NK-92 treated with Interleukin-12 subunit alpha and Interleukin-12 subunit beta, amount 100 ng/mL, for 24 hours (cell line): ENCODE results near the gene FBLIM1.
"Not testable (repeated sequence)": the region's sequence is repeated elsewhere in the genome, so short reads cannot be mapped to it uniquely, and the experiment has no call there.

Experiments
- DNase-seq: peaks from one replicate; lab custom pipeline; 2025; lab: John Stamatoyannopoulos, UW

Gene FBLIM1

GRCh38 chr1:15767941-15768340 is 9.3 kb downstream of the FBLIM1 start:
- DNase-seq: no peak

- no peak for DNase-seq
Measured at GRCh38 chr1:15768388-15768787, 9.8 kb downstream of the FBLIM1 start.

- no peak for DNase-seq
Measured at GRCh38 chr1:15770313-15770962, 11.8 kb downstream of the FBLIM1 start.

DNA sequence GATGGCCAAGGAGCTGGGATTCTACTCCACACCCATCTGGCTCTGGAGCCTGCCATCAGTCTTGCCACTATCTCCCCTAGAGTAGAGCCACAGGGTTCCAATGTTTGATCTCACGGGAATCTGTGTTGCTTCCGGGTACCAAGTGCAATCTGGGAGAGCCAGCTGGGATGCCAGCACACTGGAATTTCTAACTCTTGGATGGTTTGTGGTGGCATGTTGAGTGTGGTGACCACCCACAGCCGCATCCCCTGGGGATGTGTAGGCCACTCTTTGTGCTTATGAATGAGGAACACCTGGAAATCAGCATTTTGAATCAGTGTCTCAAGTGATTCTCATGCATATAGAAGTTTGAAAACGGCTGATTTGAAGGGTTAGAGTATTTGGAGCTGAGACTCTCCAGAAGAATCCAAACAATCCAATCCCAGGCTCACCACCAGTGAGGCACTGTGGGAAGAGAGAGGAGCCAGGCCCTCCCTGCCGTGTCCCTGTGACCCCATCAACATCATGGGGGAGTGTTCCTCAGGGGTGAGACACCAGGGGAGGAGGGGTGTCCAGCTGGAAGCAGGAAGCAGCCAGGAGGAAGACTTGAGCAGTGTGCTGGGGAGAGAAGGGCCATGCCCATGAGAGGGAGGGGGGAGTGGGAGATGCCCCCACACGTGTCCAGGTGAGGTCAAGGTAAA is 13.4 kb downstream of the FBLIM1 start:
- no peak for DNase-seq

DNA sequence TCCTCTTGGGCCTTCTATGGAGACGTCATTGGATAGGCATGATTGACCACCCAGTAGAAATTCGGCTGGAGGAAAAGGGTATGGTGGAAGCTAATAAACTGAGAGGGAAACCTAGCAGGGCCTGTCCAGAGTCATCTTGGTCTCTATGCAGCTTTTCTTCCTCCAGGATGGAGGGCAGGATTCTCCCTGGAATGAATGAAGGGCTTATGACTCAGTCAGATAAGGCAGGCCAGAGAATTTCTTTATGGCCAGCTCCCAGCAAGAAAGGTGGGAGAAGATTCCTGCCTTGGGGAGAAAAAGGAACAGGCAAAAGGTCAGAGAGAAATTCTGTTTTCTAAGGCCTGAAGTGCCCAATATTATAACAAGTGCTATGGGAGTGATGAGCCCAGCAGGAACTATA is 17.1 kb downstream of the FBLIM1 start:
- no peak for DNase-seq

DNA sequence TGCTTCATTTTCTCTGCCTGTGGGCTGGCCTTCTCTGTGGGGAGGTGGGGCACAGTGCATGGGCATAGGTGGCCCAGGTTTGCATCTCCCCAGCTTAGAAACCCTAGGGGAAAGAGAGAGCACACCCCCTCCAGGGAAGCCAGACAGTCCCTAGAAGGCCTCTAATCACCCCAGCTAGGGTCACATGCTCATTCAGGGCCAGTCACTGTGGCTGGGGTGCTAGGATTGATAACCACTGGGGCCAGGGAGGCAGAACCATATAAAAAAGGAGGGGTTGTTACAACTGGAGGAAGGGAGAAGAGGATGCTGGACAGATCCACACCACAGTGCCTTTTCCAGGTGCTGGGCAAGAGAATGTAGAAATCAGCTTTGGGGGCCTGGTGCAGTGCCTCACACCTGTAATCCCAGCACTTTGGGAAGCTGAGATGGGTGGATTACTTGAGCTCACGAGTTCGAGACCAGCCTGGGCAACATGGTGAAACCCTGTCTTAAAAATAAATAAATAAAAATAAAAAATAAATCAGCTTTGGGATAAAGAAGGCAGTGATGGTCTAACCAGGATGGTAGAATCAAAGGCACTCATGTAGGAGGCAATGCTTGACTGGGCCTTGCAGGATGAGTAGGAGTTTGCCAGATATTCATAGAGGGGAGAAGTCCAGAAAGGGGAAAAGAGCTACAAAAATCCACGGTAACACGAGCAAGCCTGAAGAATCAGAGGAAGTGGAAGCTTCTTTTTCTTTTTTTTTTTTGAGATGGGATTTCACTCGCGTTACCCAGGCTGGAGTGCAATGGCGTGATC is 19.5 kb downstream of the FBLIM1 start:
- no peak for DNase-seq

DNA sequence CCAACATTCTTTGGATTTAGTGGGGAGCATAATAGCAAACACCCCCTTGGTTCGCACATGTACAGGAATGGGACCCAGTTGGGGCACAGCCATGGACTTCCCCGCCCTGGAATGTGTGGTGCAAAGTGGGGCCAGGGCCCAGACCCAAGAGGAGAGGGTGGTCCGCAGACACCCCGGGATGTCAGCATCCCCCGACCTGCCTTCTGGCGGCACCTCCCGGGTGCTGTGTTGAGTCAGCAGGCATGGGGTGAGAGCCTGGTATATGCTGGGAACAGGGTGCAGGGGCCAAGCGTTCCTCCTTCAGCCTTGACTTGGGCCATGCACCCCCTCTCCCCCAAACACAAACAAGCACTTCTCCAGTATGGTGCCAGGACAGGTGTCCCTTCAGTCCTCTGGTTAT is 27.1 kb downstream of the FBLIM1 start:
- no peak for DNase-seq

- DNase-seq: no peak
Measured at GRCh38 chr1:15786581-15786980, 28.0 kb downstream of the FBLIM1 start.

- DNase-seq: no peak
Measured at GRCh38 chr1:15788624-15789301, 30.2 kb downstream of the FBLIM1 start.

DNA sequence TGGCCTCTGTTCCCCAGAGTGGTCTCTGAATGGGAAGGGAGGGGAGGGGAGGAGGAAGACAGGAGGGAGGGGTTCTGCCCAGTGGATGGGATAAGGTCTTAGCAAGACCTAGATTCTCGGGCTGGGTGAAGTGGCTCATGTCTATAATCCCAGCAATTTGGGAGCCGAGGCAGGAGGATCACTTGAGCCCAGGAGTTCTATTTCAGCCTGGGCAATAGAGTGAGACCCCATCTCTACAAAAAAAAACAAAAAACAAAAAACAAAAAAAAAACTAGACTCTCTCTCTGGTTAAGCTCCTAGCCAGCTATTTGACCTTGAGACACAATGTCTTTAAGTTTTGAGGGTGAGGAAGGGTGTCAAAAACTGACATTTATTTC is 37.5 kb downstream of the FBLIM1 start:
- no peak for DNase-seq

DNA sequence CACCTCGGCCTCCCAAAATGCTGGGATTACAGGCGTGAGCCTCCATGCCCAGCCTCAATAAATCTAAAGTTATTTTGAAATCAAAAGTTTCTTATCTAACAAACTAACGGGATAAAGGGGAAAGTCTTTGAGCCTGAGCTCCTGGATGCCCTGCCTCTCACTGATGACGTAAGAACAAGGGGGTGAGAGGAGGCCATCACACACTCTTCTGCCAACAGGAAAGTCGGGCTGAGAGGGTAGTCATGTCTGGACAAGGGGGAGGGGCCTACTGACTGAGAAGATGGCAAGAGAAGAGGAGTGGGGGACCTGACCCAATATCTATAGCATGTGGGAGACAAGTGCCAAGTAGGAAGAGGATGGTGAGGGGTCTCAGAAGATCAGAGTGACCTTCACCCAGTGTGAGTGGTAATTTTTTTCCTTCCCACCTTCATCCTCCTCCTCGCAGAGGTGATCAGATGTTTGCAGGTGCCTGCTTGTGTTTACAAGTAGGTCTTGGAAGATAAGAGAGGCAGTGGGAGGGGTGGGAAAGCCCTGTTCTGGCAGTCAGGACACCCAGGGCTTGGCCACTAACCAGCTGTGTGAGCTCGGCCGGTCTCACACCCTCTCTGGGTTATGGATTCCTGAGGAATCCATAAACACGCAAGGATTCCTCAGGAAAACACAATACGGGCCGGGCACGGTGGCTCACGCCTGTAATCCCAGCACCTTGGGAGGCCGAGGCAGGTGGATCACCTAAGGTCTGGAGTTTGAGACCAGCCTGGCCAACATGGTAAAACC is 39.2 kb downstream of the FBLIM1 start:
- DNase-seq: no peak

DNA sequence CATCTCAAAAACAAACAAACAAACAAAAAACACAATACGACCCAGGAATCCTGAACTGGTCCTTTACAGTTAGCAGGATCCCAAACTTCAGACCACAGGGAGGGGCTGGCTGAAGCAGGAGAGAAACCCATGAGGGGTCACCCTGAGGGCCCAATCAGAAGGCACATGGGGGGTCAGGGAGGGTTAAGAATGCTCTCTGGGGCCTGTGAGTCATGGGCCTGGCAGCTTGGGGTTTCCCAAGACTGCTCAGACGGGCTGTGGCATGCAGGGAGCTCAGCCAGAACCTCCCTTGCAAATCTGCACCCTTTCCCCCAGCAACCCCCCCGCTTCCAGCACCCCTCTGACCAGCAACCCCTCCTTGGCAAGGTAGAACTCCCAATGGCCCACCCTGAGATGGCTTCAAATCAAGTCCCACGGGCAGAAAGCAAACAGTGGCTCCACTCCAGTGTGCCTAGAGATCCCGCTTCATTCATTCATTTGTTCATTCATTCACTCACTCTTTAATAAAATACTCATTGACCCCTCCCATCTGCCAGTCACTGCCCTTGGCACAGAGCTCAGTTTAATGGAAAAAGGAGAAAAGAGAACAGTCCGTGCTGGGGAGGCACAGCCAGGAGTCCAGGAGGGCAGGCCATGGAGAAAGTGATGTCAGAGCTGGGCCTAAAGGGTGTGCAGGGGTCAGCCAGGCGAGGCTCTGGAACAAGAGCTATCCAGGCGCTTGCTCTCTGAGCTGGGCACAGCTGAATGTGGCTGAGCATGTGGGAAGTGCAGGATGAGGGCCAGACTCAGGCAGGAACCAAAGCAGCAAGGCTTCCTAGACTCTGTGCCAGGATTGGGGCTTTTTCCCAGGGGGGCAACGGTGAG is 40.6 kb downstream of the FBLIM1 start:
- DNase-seq: peak; percentile 63

- DNase-seq: no peak
Measured at GRCh38 chr1:15799928-15800835, 41.6 kb downstream of the FBLIM1 start.

DNA sequence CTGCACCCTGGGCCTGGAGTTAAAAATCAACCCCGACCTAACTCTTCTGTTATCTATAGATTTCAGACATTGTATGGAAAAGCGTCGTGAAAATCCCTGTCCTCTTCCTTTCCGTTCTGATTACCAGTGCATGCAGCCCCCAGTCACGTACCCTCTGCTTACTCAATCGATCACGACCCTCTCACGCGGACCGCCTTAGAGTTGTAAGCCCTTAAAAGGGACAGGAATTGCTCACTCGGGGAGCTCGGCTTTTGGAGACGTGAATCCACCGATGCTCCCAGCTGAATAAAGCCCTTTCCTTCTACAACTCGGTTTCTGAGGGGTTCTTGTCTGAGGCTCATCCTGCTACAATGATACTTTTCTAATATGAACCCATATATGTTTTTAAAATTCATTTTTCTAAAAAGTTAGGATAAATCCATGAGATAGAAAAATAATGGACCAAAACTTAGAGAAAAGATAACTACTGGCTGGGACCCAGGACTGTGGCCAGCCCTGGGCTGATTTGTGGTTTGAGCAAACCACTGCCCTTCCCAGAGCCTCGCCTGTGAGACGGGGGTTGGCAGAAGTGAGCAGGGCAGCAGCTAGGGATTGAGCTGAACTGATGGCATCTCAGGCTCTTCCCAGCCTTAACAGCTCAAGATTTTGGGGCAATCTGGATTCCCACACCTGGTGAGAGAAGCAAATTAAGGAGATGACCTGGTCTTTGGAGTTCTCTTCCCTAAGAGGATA is 43.8 kb downstream of the FBLIM1 start:
- DNase-seq: no peak

DNA sequence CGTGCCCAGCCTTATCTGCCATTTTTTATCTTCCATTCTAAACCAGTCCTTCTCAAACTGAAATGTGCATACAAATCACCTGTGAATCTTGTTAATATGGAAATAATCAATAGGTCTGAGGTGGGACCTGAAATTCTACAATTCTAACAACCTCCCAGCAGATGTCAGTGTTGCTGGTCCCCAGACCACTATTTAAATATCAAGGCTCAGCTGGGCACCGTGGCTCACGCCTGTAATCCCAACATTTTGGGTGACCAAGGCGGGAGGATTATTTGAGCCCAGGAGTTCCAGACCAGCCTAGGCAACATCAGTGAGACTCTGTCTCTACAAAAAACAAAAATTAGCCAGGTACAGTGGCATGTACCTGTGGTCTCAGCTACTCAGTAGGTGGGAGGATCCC is 44.8 kb downstream of the FBLIM1 start:
- DNase-seq: no peak

DNA sequence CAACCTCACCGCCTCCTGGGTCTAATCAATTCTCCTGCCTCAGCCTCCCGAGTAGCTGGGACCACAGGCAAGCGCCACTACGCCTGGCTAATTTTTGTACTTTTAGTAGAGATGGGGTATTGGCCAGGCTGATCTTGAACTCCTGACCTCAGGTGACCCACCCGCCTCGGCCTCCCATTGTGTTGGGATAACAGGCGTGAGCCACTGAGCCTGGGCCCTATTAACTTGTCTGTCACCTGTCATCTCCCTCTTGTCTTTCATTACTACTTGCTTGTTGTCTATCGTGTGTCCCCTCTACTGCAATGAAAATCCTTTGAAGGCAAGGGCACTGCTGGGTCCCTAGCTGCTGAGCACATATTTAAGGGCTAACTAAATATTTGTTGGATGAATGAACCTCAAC is 45.5 kb downstream of the FBLIM1 start:
- no peak for DNase-seq

DNA sequence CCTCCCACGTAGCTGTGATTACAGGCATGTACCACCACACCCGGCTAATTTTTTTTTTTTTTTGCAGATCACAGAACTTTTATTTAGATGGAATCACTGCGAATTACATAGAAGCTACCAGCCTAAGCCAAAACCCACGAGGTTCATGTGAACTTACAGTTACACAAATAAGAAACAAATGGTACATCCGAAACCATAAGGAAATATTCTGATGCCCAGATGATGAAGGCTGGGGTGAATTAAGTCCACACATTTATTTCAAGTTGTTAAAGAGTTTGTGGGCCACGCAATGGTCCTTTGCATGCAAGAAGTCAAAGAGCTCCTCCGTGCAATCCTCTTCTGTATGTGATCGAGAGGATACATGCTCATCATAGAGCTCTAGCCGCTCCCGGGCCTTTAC is 48.5 kb downstream of the FBLIM1 start:
- DNase-seq: no peak

DNA sequence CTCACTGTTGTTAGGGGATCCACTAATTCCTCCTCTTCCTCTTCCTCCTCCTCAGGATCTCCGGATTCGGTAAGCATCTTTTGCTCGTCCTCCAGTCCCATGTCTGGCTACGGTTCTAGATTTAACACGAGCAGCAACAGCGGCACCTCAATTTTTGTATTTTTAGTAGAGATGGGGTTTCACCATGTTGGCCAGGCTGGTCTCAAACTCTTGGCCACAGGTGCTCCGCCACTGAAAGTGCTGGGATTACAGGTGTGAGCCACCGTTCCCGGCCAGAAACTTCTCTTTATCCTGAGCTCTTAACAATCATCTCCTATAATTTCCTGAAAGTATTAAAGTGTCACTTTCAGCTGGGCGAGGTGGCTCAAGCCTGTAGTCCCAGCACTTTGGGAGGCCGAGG is 49.0 kb downstream of the FBLIM1 start, which contains the start of gene UQCRHL:
UQCRHL (minus strand) TSS at position 101 of the 400 bp plus-strand sequence; CDS start at position 101, 0 bp downstream.
- DNase-seq: not testable (repeated sequence)

GRCh38 chr1:15808955-15809354 is 50.4 kb downstream of the FBLIM1 start:
- no peak for DNase-seq
